ENCODE measurements around the gene HS3ST6. TPM values are rescaled to one million over a fixed set of nuclear protein-coding genes. Genes with fewer than 3 reads are reported as not detected.

Gene HS3ST6
- total and polyA plus RNA-seq, 9 of the 15 experiments (the other 6 are each of a cell fraction or from before 2014, with no cell fraction given), result not detected

- TF ChIP-seq NR2C1 (IDR thresholded peaks at IDR 0.05), result no peak
- TF ChIP-seq NR2C1 (tag; IDR thresholded peaks at IDR 0.05), result 0 out of 2 replicates have a peak, but pooled peaks have one; percentile 35
- TF ChIP-seq ZNF197 (CRISPR knock-in tag; IDR thresholded peaks at IDR 0.05; ENCODE audit: low read depth), result no peak
- peak; percentile 6; the same call in 1 of the 2 replicates for TF ChIP-seq SRSF3 (IDR thresholded peaks at IDR 0.05; ENCODE audit: insufficient read depth, low read length)
- TF ChIP-seq MTA3 (IDR thresholded peaks at IDR 0.05; ENCODE audit: borderline replicate concordance), result peak; percentile 99
- TF ChIP-seq ZNF217 (CRISPR knock-in tag; IDR thresholded peaks at IDR 0.05), result no peak
- 0 out of 4 replicates have a peak, but pooled peaks of 1 of the 2 experiments have one; percentile 41 for TF ChIP-seq KDM4B (IDR thresholded peaks at IDR 0.05; ENCODE audit: borderline replicate concordance in 2 of 2, low read depth in 1 of 2)
- peak; percentile 46; the same call in 1 of the 2 replicates for TF ChIP-seq GATAD2A (IDR thresholded peaks at IDR 0.05)
- no peak for TF ChIP-seq CBX3 (IDR thresholded peaks at IDR 0.05; ENCODE audit: borderline replicate concordance in 1 of 2, low read length in 2 of 2)
- no peak for TF ChIP-seq CUX1 (CRISPR knock-in tag; IDR thresholded peaks at IDR 0.05)
- TF ChIP-seq SMC3 (conservative IDR thresholded peaks at IDR 0.05; ENCODE audit: insufficient read depth, low read depth, low read length), result no peak
- no peak; the same call in none of the 2 replicates for TF ChIP-seq SRSF1 (IDR thresholded peaks at IDR 0.05; ENCODE audit: low read depth, low read length)
- TF ChIP-seq ZNF445 (CRISPR knock-in tag; IDR thresholded peaks at IDR 0.05; ENCODE audit: low read depth), result 0 out of 2 replicates have a peak, but pooled peaks have one; percentile 62
- TF ChIP-seq FOS (IDR thresholded peaks at IDR 0.05; ENCODE audit: extremely low read depth, insufficient read length), result peak; percentile 75
- TF ChIP-seq E2F8 (IDR thresholded peaks at IDR 0.05; ENCODE audit: low read depth, partially characterized antibody), result peak; percentile 64
- TF ChIP-seq TCFL5 (CRISPR knock-in tag; conservative IDR thresholded peaks at IDR 0.05), result no peak
- TF ChIP-seq NELFE (IDR thresholded peaks at IDR 0.05; ENCODE audit: insufficient read depth, insufficient read length), result peak; percentile 87
- TF ChIP-seq ATF1 (CRISPR knock-in tag; IDR thresholded peaks at IDR 0.05), result peak; percentile 88
- peak; percentile 98 for TF ChIP-seq ATF1 (tag; IDR thresholded peaks at IDR 0.05)
Observed at GRCh38 chr16:1964506-1965395, 46.5 kb upstream of the HS3ST6 start, which contains the start of gene RPS2 (continued).
